PC-3 (cell line): ENCODE data around the gene ANTXR1. TPM values are rescaled to one million over a fixed set of nuclear protein-coding genes. Genes with fewer than 3 reads are reported as not detected.

Experiments used
- ATAC-seq: fragments of 200-7000 bp; cut with Tn5 transposase; 2 replicates; pipeline ENCODE4 v1.9.1; 2020; ENCODE audit warnings: mild to moderate bottlenecking, moderate library complexity
- BruUV-seq: library from RNA; stranded (reverse); fragments of 400-500 nt; replicated peaks from 2 replicates; lab custom pipeline; 2021; lab: Mats Ljungman, UMichigan
- CTCF ChIA-PET: fragments of 300-600 bp; sonication (Branson Sonifier 250); formaldehyde crosslinking; loops from one replicate; lab custom pipeline; 2022; ENCODE audit warnings: antibody characterized with exemption; lab: Charles Lee
- POLR2A ChIA-PET: fragments of 300-600 bp; sonication (Branson Sonifier 250); formaldehyde crosslinking; loops from one replicate; lab custom pipeline; 2022; ENCODE audit warnings: antibody characterized with exemption; ENCODE audit not compliant: unreplicated experiment; lab: Charles Lee
- DNase-seq: peaks from one replicate; pipeline ENCODE4 v3.0.0-alpha.2; 2015
- H2AFZ ChIP-seq: fragments of 300-600 bp; sonication (generic); 2 replicates; pipeline ENCODE4 v1.6.0; 2016; ENCODE audit warnings: antibody characterized with exemption, low read length
- H3F3A ChIP-seq: fragments of 300-600 bp; sonication (generic); one replicate; pipeline ENCODE4 v1.6.0; 2017; ENCODE audit warnings: antibody characterized with exemption, low read length, control low read depth, mild to moderate bottlenecking; ENCODE audit not compliant: unreplicated experiment
- H3K27ac ChIP-seq: fragments of 300-600 bp; sonication (generic); 2 replicates; pipeline ENCODE4 v1.5.1; 2016; ENCODE audit warnings: mild to moderate bottlenecking, low read length
- H3K27me3 ChIP-seq: fragments of 300-600 bp; sonication (generic); 2 replicates; pipeline ENCODE4 v1.6.1; 2016; ENCODE audit warnings: low read length, mixed read lengths
- H3K36me3 ChIP-seq: fragments of 300-600 bp; sonication (generic); 2 replicates; pipeline ENCODE4 v1.6.1; 2016; ENCODE audit warnings: low read depth, mixed run types, low read length, mixed read lengths
- H3K4me1 ChIP-seq: fragments of 300-600 bp; sonication (generic); 2 replicates; pipeline ENCODE4 v1.5.1; 2016; ENCODE audit warnings: low read length; ENCODE audit not compliant: insufficient read depth
- H3K4me2 ChIP-seq: fragments of 300-600 bp; sonication (generic); 2 replicates; pipeline ENCODE4 v1.6.0; 2016; ENCODE audit warnings: low read length
- H3K4me3 ChIP-seq: fragments of 300-600 bp; sonication (generic); 2 replicates; pipeline ENCODE4 v1.5.1; 2016; ENCODE audit warnings: mild to moderate bottlenecking, low read length, mixed read lengths
- H3K79me2 ChIP-seq: fragments of 300-600 bp; sonication (generic); 2 replicates; pipeline ENCODE4 v1.6.1; 2017; ENCODE audit warnings: low read length, mixed read lengths
- H3K9ac ChIP-seq: fragments of 300-600 bp; sonication (generic); 2 replicates; pipeline ENCODE4 v1.6.0; 2016; ENCODE audit warnings: mild to moderate bottlenecking, low read length
- H3K9me2 ChIP-seq: fragments of 300-600 bp; sonication (generic); replicated peaks from 2 replicates; pipeline ENCODE4 v1.6.1; 2016; ENCODE audit warnings: mixed run types, low read length, mixed read lengths
- H3K9me3 ChIP-seq: fragments of 300-600 bp; sonication (generic); 2 replicates; pipeline ENCODE4 v1.6.1; 2016; ENCODE audit warnings: low read length, mixed read lengths
- H4K20me1 ChIP-seq: fragments of 300-600 bp; sonication (generic); 2 replicates; pipeline ENCODE4 v1.6.1; 2016; ENCODE audit warnings: low read length, mixed read lengths
- EZH2 ChIP-seq: fragments of 300-600 bp; sonication (generic); IDR thresholded peaks from one replicate; pipeline ENCODE4 v1.6.1; 2017; ENCODE audit warnings: antibody characterized with exemption, mild to moderate bottlenecking, low read length; ENCODE audit not compliant: unreplicated experiment
- EZH2phosphoT487 ChIP-seq: fragments of 300-600 bp; sonication (generic); IDR thresholded peaks from 2 replicates; pipeline ENCODE4 v1.6.1; 2018; ENCODE audit warnings: mild to moderate bottlenecking, antibody characterized with exemption, low read length, borderline replicate concordance
- intact Hi-C: fragments of 100-400 bp; cut with micrococcal nuclease; formaldehyde crosslinking; loops from 2 replicates; pipeline ENCODE4 v1.9.0; 2023
- total RNA-seq: library from RNA; depleted of rRNA; stranded (reverse); fragments of >200 nt; gene quantifications from 2 replicates; pipeline ENCODE4 v1.2.3, GENCODE V29; 2014
- TF ChIP-seq, protein P1 (sequence below): fragments of 300-600 bp; sonication (generic); conservative IDR thresholded peaks from 2 replicates; pipeline ENCODE4 v1.5.1; 2017; ENCODE audit warnings: antibody characterized with exemption, low read depth, mild to moderate bottlenecking, low read length

The ANTXR1 gene
- total RNA-seq, 1 experiment from 2014 or later, result 31.2 TPM

DNA sequence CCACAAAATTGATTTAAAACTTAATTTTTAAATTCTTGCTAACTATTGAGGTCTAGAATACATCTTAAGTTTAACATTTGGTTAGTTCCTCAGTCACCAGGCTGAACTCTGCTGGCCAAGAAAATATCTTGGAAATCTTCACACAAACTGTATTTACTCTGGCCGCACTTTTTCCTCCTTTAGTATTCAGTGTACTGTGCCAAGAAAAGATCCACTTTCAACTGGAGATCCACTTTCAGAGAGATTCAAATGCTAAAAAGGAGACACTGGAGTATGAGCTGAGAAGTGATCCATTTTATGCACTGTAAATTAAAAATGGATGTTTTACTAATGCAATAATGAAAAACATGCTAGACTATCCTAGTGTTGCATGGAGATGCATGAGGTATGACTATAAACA, 98.1 kb downstream of the ANTXR1 start:
- no peaks in the 10 kb centered on the region for H3F3A ChIP-seq
- no peak overlapping the region for H3K4me3 ChIP-seq
- H4K20me1 ChIP-seq, result no peaks in the 10 kb centered on the region
- intact Hi-C loops, result no loop called here
- no peak overlapping the region for H2AFZ ChIP-seq
- no peaks in the 10 kb centered on the region for H3K79me2 ChIP-seq
- H3K4me1 ChIP-seq, result peaks cover 14% of the 10 kb centered on the region
- CTCF ChIA-PET, result no interaction called here
- no peaks in the 10 kb centered on the region for H3K27me3 ChIP-seq
- POLR2A ChIA-PET, result no interaction called here
- DNase-seq (no peak), ATAC-seq (no peak)
- H3K9me2 ChIP-seq, result no peaks in the 10 kb centered on the region
- BruUV-seq, result no TSS peak
- H3K36me3 ChIP-seq, result no peaks in the 10 kb centered on the region
- TF ChIP-seq EZH2 (no peak), EZH2phosphoT487 (no peak)
- TF ChIP-seq, protein P1, sequence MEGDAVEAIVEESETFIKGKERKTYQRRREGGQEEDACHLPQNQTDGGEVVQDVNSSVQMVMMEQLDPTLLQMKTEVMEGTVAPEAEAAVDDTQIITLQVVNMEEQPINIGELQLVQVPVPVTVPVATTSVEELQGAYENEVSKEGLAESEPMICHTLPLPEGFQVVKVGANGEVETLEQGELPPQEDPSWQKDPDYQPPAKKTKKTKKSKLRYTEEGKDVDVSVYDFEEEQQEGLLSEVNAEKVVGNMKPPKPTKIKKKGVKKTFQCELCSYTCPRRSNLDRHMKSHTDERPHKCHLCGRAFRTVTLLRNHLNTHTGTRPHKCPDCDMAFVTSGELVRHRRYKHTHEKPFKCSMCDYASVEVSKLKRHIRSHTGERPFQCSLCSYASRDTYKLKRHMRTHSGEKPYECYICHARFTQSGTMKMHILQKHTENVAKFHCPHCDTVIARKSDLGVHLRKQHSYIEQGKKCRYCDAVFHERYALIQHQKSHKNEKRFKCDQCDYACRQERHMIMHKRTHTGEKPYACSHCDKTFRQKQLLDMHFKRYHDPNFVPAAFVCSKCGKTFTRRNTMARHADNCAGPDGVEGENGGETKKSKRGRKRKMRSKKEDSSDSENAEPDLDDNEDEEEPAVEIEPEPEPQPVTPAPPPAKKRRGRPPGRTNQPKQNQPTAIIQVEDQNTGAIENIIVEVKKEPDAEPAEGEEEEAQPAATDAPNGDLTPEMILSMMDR, result no peak
- no peak overlapping the region for H3K4me2 ChIP-seq
- no peak overlapping the region for H3K27ac ChIP-seq
- no peak overlapping the region for H3K9ac ChIP-seq
- H3K9me3 ChIP-seq, result no peaks in the 10 kb centered on the region

DNA sequence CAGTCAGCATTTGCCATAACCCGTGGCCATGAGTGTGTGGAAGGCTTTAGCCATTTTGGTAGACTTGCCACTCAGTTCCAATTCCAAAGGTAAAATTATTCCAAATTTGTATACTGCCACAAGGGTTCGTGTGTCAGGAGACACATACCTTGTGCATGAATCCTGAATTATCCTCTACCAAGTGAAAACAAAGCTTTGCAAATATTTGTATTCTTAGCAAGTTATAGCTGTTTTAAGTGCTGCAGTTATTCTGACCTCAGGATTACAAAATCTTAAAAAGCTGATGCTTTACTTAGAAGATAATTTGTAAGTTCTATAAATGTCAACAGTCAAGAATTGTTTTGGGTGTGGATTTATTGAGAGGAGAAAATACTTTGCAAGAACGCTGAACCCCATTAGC, 100.6 kb downstream of the ANTXR1 start:
- H3K79me2 ChIP-seq, result no peaks in the 10 kb centered on the region
- H3K9me3 ChIP-seq, result no peaks in the 10 kb centered on the region
- DNase-seq (peak; percentile 64), ATAC-seq (peak; percentile 84)
- TF ChIP-seq EZH2phosphoT487, result no peak
- TF ChIP-seq, protein P1, result no peak
- no peak for TF ChIP-seq EZH2
- H3F3A ChIP-seq, result no peaks in the 10 kb centered on the region
- intact Hi-C loops, result no loop called here
- peaks cover 14% of the 10 kb centered on the region for H3K4me1 ChIP-seq
- ChIA-PET POLR2A (interaction anchor here (0.7 kb wide), 1 partner anchor 30 kb away, joined by 5 read pairs; no protein-coding TSS in a partner anchor), CTCF (interaction anchor here (0.7 kb wide), 1 partner anchor 54 kb away, joined by 3 read pairs; no protein-coding TSS in a partner anchor)
- no peak overlapping the region for H2AFZ ChIP-seq
- H3K27ac ChIP-seq, result no peak overlapping the region
- H3K27me3 ChIP-seq, result no peaks in the 10 kb centered on the region
- H3K9ac ChIP-seq, result no peak overlapping the region
- no peak overlapping the region for H3K4me3 ChIP-seq
- H3K9me2 ChIP-seq, result no peaks in the 10 kb centered on the region
- no peaks in the 10 kb centered on the region for H3K36me3 ChIP-seq
- H4K20me1 ChIP-seq, result no peaks in the 10 kb centered on the region
- no TSS peak for BruUV-seq
- H3K4me2 ChIP-seq, result peak overlapping the region; percentile 0

DNA sequence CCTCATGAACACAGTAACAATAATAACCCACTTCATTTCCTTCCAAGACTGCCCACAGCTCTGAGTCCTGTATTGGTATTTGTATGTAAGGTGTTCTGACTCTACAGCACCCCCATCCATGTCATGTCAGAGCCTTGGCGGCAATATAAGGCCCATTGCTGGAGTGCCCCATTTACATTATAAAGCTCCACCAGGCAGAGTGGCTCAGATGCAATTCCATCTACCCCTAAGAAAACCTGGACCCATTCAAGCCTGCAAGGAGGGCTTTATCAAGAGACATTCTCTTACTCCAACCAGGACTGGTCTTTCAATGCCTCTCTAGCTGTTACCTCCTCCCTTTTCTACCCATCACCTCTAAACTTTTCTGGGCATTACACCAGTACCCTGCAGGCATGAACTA, 101.6 kb downstream of the ANTXR1 start:
- Histone ChIP-seq H3K9me2 (no peaks in the 10 kb centered on the region), H2AFZ (no peak overlapping the region), H4K20me1 (no peaks in the 10 kb centered on the region), H3K4me1 (peaks cover 14% of the 10 kb centered on the region), H3K79me2 (no peaks in the 10 kb centered on the region), H3K27ac (no peak overlapping the region), H3K4me2 (no peak overlapping the region), H3K9ac (no peak overlapping the region), H3K27me3 (no peaks in the 10 kb centered on the region), H3K4me3 (no peak overlapping the region), H3F3A (no peaks in the 10 kb centered on the region), H3K36me3 (no peaks in the 10 kb centered on the region), H3K9me3 (no peaks in the 10 kb centered on the region)
- no TSS peak for BruUV-seq
- POLR2A ChIA-PET, result no interaction called here
- no peak for DNase-seq
- intact Hi-C loops, result no loop called here
- CTCF ChIA-PET, result no interaction called here
- ATAC-seq, result no peak
- TF ChIP-seq, protein P1, result no peak
- TF ChIP-seq EZH2 (no peak), EZH2phosphoT487 (no peak)
